ENCODE data around the gene GNAT3.

DNA sequence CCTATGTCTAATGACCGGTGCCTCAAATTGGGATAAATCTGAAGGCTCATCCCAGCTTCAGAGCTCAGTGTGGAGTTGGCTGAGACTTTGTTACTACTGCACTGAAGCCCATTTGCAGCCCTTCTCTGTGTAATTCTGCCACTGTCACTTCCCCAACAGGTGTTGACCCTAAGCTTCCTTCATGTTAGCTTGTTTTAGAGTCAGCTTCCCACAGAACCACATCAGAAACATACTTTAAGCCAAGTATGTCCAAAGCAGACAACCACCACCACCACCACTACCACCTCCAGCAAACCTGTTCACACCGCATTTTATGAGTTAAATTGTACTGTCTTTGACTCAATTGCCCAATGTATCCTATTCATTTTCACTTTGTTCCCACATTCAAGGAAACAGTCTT is 25.2 kb upstream of the GNAT3 start:
- TF ChIP-seq, protein P1, sequence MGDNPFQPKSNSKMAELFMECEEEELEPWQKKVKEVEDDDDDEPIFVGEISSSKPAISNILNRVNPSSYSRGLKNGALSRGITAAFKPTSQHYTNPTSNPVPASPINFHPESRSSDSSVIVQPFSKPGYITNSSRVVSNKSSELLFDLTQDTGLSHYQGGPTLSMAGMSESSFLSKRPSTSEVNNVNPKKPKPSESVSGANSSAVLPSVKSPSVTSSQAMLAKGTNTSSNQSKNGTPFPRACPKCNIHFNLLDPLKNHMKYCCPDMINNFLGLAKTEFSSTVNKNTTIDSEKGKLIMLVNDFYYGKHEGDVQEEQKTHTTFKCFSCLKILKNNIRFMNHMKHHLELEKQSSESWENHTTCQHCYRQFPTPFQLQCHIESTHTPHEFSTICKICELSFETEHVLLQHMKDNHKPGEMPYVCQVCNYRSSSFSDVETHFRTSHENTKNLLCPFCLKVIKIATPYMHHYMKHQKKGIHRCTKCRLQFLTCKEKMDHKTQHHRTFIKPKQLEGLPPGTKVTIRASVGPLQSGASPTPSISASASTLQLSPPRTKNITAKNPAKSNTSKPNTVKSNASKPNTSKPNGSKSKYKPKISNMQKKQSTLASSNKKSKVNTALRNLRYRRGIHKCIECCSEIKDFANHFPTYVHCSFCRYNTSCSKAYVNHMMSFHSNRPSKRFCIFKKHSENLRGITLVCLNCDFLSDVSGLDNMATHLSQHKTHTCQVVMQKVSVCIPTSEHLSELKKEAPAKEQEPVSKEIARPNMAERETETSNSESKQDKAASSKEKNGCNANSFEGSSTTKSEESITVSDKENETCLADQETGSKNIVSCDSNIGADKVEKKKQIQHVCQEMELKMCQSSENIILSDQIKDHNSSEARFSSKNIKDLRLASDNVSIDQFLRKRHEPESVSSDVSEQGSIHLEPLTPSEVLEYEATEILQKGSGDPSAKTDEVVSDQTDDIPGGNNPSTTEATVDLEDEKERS (tag by site-specific recombination; IDR thresholded peaks at IDR 0.05), result no peak
- TF ChIP-seq, protein P2, sequence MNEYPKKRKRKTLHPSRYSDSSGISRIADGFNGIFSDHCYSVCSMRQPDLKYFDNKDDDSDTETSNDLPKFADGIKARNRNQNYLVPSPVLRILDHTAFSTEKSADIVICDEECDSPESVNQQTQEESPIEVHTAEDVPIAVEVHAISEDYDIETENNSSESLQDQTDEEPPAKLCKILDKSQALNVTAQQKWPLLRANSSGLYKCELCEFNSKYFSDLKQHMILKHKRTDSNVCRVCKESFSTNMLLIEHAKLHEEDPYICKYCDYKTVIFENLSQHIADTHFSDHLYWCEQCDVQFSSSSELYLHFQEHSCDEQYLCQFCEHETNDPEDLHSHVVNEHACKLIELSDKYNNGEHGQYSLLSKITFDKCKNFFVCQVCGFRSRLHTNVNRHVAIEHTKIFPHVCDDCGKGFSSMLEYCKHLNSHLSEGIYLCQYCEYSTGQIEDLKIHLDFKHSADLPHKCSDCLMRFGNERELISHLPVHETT (tag by site-specific recombination; IDR thresholded peaks at IDR 0.05), result no peak
- TF ChIP-seq ZNF830 (tag by site-specific recombination; IDR thresholded peaks at IDR 0.05; ENCODE audit: low read depth) (no peak), SETDB1 (IDR thresholded peaks at IDR 0.05; ENCODE audit: insufficient read length, low read length) (no peak), MYNN (tag by site-specific recombination; IDR thresholded peaks at IDR 0.05; ENCODE audit: borderline replicate concordance) (no peak), ZNF23 (tag by site-specific recombination; IDR thresholded peaks at IDR 0.05; ENCODE audit: borderline replicate concordance) (no peak), SP2 (tag by site-specific recombination; IDR thresholded peaks at IDR 0.05) (no peak), ZBTB8A (tag by site-specific recombination; IDR thresholded peaks at IDR 0.05) (no peak)
- TF ChIP-seq, protein P3, sequence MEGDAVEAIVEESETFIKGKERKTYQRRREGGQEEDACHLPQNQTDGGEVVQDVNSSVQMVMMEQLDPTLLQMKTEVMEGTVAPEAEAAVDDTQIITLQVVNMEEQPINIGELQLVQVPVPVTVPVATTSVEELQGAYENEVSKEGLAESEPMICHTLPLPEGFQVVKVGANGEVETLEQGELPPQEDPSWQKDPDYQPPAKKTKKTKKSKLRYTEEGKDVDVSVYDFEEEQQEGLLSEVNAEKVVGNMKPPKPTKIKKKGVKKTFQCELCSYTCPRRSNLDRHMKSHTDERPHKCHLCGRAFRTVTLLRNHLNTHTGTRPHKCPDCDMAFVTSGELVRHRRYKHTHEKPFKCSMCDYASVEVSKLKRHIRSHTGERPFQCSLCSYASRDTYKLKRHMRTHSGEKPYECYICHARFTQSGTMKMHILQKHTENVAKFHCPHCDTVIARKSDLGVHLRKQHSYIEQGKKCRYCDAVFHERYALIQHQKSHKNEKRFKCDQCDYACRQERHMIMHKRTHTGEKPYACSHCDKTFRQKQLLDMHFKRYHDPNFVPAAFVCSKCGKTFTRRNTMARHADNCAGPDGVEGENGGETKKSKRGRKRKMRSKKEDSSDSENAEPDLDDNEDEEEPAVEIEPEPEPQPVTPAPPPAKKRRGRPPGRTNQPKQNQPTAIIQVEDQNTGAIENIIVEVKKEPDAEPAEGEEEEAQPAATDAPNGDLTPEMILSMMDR (tag by site-specific recombination; IDR thresholded peaks at IDR 0.05), result no peak
- TF ChIP-seq, protein P4, sequence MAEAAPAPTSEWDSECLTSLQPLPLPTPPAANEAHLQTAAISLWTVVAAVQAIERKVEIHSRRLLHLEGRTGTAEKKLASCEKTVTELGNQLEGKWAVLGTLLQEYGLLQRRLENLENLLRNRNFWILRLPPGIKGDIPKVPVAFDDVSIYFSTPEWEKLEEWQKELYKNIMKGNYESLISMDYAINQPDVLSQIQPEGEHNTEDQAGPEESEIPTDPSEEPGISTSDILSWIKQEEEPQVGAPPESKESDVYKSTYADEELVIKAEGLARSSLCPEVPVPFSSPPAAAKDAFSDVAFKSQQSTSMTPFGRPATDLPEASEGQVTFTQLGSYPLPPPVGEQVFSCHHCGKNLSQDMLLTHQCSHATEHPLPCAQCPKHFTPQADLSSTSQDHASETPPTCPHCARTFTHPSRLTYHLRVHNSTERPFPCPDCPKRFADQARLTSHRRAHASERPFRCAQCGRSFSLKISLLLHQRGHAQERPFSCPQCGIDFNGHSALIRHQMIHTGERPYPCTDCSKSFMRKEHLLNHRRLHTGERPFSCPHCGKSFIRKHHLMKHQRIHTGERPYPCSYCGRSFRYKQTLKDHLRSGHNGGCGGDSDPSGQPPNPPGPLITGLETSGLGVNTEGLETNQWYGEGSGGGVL (tag by site-specific recombination; IDR thresholded peaks at IDR 0.05), result no peak
